K562 (cell line): ENCODE data around the gene BCL10. TPM values are rescaled to one million over a fixed set of nuclear protein-coding genes. Genes with fewer than 3 reads are reported as not detected.

Experiments used
- ARID3A ChIP-seq: IDR thresholded peaks from 2 replicates; pipeline ENCODE4 v1.6.1; 2012; ENCODE audit warnings: low read depth, low read length, improper control_type of control experiment, borderline replicate concordance
- CCAR2 ChIP-seq: fragments of 200-400 bp; formaldehyde crosslinking; IDR thresholded peaks from 2 replicates; pipeline ENCODE4 v1.6.1; 2017; ENCODE audit warnings: mild to moderate bottlenecking, low read depth, low read length
- CREM ChIP-seq: IDR thresholded peaks from 2 replicates; pipeline ENCODE4 v1.6.1; 2014; ENCODE audit warnings: antibody characterized with exemption, low read depth
- E2F3 ChIP-seq: fragments of 250-450 bp; sonication (Bioruptor Pico); IDR thresholded peaks from 2 replicates; pipeline ENCODE4 v1.4.0; 2020; ENCODE audit warnings: mild to moderate bottlenecking
- HINFP ChIP-seq: fragments of 450-650 bp; conservative IDR thresholded peaks from 2 replicates; pipeline ENCODE4 v1.6.1; 2016; ENCODE audit warnings: missing genetic modification characterization, low read depth, mild to moderate bottlenecking, control low read depth, missing compliant biosample characterization
- NELFE ChIP-seq: IDR thresholded peaks from 2 replicates; pipeline ENCODE4 v1.6.1; 2011; ENCODE audit warnings: mild to moderate bottlenecking; ENCODE audit not compliant: insufficient read depth, insufficient read length
- POLR2A ChIP-seq: fragments of 450-650 bp; conservative IDR thresholded peaks from 2 replicates; pipeline ENCODE4 v1.6.1; 2016
- POLR2G ChIP-seq: fragments of 200-400 bp; formaldehyde crosslinking; IDR thresholded peaks from 2 replicates; pipeline ENCODE4 v1.6.1; 2017; ENCODE audit warnings: low read depth, mild to moderate bottlenecking, antibody characterized with exemption, low read length, moderate library complexity
- TBL1XR1 ChIP-seq, 2 experiments: IDR thresholded peaks; 2 replicates each; pipeline ENCODE4 v1.6.1; 2012; ENCODE audit warnings: improper control_type of control experiment in 2 of 2, low read length in 2 of 2, mild to moderate bottlenecking in 1 of 2
- ZMIZ1 ChIP-seq, 2 experiments: fragments of 150-350 bp in 1 of 2; IDR thresholded peaks; 2 replicates each; pipeline ENCODE4 v1.6.1; 2012 to 2016; ENCODE audit warnings: low read depth in 2 of 2, low read length in 2 of 2, mild to moderate bottlenecking in 1 of 2, moderate library complexity in 1 of 2
- ZNF274 ChIP-seq: IDR thresholded peaks from 2 replicates; pipeline ENCODE4 v1.6.1; 2011; ENCODE audit warnings: low read depth, mild to moderate bottlenecking, low read length, moderate library complexity, borderline replicate concordance
- ZNF395 ChIP-seq: fragments of 200-800 bp; sonication (Bioruptor generic); IDR thresholded peaks from 2 replicates; pipeline ENCODE4 v1.6.1; 2017; ENCODE audit warnings: missing genetic modification characterization, missing compliant biosample characterization
- ZNF584 ChIP-seq: fragments of 200-800 bp; sonication (Bioruptor generic); IDR thresholded peaks from 2 replicates; pipeline ENCODE4 v1.6.1; 2016; ENCODE audit warnings: low read depth, mild to moderate bottlenecking, missing genetic modification characterization, missing compliant biosample characterization
- ZNF592 ChIP-seq: fragments of 450-650 bp; IDR thresholded peaks from 2 replicates; pipeline ENCODE4 v1.6.1; 2017; ENCODE audit warnings: antibody characterized with exemption, mild to moderate bottlenecking
- ZNF780A ChIP-seq: fragments of 250-450 bp; sonication (Bioruptor Pico); IDR thresholded peaks from 2 replicates; pipeline ENCODE4 v1.5.0; 2021; ENCODE audit warnings: mild to moderate bottlenecking
- polyA plus RNA-seq, 8 experiments: library from polyadenylated mRNA; depleted of rRNA in 4 of 8; stranded (reverse) in 5 of 8; unstranded in 3 of 8; fragments of >200 nt; fragmentation: Nextera tagmentation in 2 of 8; fragmentation: Illumina TruSeq in 1 of 8; extraction: Ambion mirVana in 2 of 8; extraction: Trizol in 1 of 8; gene quantifications; 2 replicates each; pipeline versions ENCODE4 v1.2.1 to v1.2.3, GENCODE V29; 2011 to 2014; ENCODE audit warnings: inconsistent platforms in 1 of 8, missing spikeins in 1 of 8
- total RNA-seq, 7 experiments: library from RNA; depleted of rRNA in 6 of 7; stranded (reverse); fragments of >200 nt in 6 of 7; fragmentation: Illumina TruSeq in 2 of 7; extraction: Trizol in 2 of 7; gene quantifications; 2 replicates each; pipeline versions ENCODE4 v1.2.1 to v1.2.3, GENCODE V29; 2011 to 2021; ENCODE audit warnings: low replicate concordance in 1 of 7

The BCL10 gene
- total and polyA plus RNA-seq, 9 of the 15 experiments (the other 6 are each of a cell fraction or from before 2014, with no cell fraction given), result 8.0 to 19.4 (median 12.3) TPM

- TF ChIP-seq ZMIZ1 (IDR thresholded peaks at IDR 0.05; ENCODE audit: low read depth in 2 of 2, low read length in 2 of 2), result no peak
- TF ChIP-seq ZNF395 (CRISPR knock-in tag), result no peak
- TF ChIP-seq ZNF584 (CRISPR knock-in tag), result no peak
- TF ChIP-seq CCAR2, result no peak
- no peak for TF ChIP-seq POLR2G
- peak; percentile 71; the same call in 1 of the 2 replicates for TF ChIP-seq ARID3A
- TF ChIP-seq E2F3 (CRISPR knock-in tag), result no peak
- TF ChIP-seq NELFE, result no peak
- TF ChIP-seq ZNF780A (CRISPR knock-in tag), result no peak
- no peak for TF ChIP-seq HINFP (tag)
- TF ChIP-seq ZNF274, result no peak
- TF ChIP-seq CREM, result peak; percentile 74
- TF ChIP-seq ZNF592, result no peak
- TF ChIP-seq TBL1XR1 (IDR thresholded peaks at IDR 0.05; ENCODE audit: low read length in 2 of 2), result 0 out of 4 replicates have a peak, but pooled peaks of 1 of the 2 experiments have one; percentile 51
- TF ChIP-seq POLR2A, result no peak; the same call in 1 of the 2 replicates
Measured at GRCh38 chr1:85278853-85279314, 2.5 kb upstream of the BCL10 start (continued).
